Testis (tissue), 2 donors: ENCODE data around the gene SLK.

Experiments
- POLR2A ChIP-seq: fragments of 450-650 bp; IDR thresholded peaks from one replicate; pipeline ENCODE4 v1.6.1; 2017; ENCODE audit warnings: antibody characterized with exemption, mild to moderate bottlenecking, moderate library complexity
- TF ChIP-seq, protein P1 (sequence below), 3 experiments: fragments of 450-650 bp in 2 of 3; fragments of 200-600 bp in 1 of 3; sonication (generic) in 1 of 3; IDR thresholded peaks; one replicate each; pipeline ENCODE4 v1.5.1; 2016 to 2019; ENCODE audit warnings: antibody characterized with exemption in 3 of 3, mild to moderate bottlenecking in 2 of 3, moderate library complexity in 1 of 3

DNA sequence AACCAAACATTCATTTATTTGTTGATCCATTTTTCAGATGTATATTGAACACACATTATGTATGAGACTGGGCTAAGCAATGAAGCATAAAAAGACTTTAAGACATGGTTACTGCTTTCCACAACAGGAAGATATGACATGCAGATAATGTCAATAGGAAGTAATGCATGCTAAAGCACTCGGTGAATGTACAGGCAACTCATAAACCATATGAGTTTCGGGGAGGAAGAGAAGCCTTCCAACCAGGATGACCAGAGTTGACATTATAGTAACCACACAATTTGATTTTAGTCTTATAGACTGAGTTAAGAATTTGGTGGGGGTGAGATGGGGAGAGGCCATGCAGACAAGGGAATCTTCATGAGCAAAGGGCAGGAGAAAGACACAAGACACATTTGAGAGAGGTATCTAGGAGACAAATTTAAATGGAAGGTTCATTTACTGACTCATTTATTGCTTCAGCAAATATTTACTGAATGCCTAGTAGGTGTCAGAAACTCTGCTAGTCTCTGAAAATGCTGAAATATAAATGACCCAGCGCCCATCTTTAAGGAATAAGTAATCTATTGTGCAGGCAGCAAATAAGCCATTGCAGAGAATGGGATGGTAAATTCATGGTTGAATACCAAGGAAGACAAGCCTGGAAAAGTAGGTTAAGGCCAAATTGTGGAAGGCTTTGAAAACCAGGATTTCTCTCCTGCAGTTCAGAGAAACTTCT is 19.0 kb upstream of the SLK start:
- TF ChIP-seq, protein P1, sequence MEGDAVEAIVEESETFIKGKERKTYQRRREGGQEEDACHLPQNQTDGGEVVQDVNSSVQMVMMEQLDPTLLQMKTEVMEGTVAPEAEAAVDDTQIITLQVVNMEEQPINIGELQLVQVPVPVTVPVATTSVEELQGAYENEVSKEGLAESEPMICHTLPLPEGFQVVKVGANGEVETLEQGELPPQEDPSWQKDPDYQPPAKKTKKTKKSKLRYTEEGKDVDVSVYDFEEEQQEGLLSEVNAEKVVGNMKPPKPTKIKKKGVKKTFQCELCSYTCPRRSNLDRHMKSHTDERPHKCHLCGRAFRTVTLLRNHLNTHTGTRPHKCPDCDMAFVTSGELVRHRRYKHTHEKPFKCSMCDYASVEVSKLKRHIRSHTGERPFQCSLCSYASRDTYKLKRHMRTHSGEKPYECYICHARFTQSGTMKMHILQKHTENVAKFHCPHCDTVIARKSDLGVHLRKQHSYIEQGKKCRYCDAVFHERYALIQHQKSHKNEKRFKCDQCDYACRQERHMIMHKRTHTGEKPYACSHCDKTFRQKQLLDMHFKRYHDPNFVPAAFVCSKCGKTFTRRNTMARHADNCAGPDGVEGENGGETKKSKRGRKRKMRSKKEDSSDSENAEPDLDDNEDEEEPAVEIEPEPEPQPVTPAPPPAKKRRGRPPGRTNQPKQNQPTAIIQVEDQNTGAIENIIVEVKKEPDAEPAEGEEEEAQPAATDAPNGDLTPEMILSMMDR (IDR thresholded peaks at IDR 0.05) = no peak
- TF ChIP-seq POLR2A = no peak
